ENCODE data around the gene LINC01488. TPM values are rescaled to one million over a fixed set of nuclear protein-coding genes. Genes with fewer than 3 reads are reported as not detected.
A peak's percentile ranks its signal among the peaks of the same experiment; 100 is the strongest.

The LINC01488 gene
- total and polyA plus RNA-seq, 9 of the 15 experiments (the other 6 are each of a cell fraction or from before 2014, with no cell fraction given): not detected

DNA sequence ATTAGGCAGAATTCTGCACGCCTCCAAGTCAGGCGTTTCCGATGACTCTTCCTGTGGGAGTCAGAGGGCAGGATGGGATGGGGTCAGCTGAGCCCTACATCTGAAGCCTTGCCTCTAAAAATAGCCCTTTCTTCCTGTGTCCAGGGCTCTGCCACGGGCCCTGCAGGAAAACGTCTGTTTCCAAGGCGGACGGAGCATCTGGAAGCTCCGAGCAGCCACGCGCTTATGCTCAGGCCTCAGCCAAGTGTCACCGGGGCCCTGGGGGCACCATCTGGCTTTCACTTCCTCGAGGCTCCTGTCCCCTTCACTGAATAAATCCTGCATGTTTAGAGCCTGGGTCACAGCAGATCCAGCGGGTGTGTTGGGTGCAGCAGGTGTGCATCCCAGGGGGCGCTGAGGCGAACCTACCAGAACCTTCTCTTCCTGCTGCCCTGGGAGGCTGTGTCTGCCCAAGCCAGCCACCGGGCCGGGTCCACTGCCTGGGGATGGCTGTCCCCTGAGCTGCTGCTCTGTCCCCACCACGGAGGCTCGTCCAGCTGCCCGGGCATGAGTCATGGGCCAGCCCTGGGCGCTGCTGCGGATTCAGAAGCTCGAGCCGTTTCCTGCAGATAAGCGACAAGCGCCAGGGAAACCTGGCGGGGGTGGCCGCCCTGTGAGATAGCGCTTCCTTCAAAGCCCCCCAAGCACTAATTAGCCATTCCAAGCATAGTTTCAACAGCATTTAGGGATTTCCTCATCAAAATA, 32.0 kb upstream of the LINC01488 start (continued):
- TF ChIP-seq HMGN3 (IDR thresholded peaks at IDR 0.05; ENCODE audit: borderline replicate concordance, extremely low read depth, insufficient read length, low read depth, low read length): peak; percentile 98
- no peak for TF ChIP-seq KLF6 (CRISPR knock-in tag; IDR thresholded peaks at IDR 0.05; ENCODE audit: borderline replicate concordance)
- TF ChIP-seq, protein P1, sequence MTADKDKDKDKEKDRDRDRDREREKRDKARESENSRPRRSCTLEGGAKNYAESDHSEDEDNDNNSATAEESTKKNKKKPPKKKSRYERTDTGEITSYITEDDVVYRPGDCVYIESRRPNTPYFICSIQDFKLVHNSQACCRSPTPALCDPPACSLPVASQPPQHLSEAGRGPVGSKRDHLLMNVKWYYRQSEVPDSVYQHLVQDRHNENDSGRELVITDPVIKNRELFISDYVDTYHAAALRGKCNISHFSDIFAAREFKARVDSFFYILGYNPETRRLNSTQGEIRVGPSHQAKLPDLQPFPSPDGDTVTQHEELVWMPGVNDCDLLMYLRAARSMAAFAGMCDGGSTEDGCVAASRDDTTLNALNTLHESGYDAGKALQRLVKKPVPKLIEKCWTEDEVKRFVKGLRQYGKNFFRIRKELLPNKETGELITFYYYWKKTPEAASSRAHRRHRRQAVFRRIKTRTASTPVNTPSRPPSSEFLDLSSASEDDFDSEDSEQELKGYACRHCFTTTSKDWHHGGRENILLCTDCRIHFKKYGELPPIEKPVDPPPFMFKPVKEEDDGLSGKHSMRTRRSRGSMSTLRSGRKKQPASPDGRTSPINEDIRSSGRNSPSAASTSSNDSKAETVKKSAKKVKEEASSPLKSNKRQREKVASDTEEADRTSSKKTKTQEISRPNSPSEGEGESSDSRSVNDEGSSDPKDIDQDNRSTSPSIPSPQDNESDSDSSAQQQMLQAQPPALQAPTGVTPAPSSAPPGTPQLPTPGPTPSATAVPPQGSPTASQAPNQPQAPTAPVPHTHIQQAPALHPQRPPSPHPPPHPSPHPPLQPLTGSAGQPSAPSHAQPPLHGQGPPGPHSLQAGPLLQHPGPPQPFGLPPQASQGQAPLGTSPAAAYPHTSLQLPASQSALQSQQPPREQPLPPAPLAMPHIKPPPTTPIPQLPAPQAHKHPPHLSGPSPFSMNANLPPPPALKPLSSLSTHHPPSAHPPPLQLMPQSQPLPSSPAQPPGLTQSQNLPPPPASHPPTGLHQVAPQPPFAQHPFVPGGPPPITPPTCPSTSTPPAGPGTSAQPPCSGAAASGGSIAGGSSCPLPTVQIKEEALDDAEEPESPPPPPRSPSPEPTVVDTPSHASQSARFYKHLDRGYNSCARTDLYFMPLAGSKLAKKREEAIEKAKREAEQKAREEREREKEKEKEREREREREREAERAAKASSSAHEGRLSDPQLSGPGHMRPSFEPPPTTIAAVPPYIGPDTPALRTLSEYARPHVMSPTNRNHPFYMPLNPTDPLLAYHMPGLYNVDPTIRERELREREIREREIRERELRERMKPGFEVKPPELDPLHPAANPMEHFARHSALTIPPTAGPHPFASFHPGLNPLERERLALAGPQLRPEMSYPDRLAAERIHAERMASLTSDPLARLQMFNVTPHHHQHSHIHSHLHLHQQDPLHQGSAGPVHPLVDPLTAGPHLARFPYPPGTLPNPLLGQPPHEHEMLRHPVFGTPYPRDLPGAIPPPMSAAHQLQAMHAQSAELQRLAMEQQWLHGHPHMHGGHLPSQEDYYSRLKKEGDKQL (CRISPR knock-in tag; IDR thresholded peaks at IDR 0.05; ENCODE audit: borderline replicate concordance): no peak
- TF ChIP-seq, protein P2, sequence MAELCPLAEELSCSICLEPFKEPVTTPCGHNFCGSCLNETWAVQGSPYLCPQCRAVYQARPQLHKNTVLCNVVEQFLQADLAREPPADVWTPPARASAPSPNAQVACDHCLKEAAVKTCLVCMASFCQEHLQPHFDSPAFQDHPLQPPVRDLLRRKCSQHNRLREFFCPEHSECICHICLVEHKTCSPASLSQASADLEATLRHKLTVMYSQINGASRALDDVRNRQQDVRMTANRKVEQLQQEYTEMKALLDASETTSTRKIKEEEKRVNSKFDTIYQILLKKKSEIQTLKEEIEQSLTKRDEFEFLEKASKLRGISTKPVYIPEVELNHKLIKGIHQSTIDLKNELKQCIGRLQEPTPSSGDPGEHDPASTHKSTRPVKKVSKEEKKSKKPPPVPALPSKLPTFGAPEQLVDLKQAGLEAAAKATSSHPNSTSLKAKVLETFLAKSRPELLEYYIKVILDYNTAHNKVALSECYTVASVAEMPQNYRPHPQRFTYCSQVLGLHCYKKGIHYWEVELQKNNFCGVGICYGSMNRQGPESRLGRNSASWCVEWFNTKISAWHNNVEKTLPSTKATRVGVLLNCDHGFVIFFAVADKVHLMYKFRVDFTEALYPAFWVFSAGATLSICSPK (IDR thresholded peaks at IDR 0.05; ENCODE audit: borderline replicate concordance): no peak
- no peak for TF ChIP-seq ELF4 (CRISPR knock-in tag; IDR thresholded peaks at IDR 0.05)
- no peak for TF ChIP-seq FOXA3 (CRISPR knock-in tag; conservative IDR thresholded peaks at IDR 0.05 in 1 of 2, IDR thresholded peaks at IDR 0.05 in 1 of 2)
- TF ChIP-seq, protein P3, sequence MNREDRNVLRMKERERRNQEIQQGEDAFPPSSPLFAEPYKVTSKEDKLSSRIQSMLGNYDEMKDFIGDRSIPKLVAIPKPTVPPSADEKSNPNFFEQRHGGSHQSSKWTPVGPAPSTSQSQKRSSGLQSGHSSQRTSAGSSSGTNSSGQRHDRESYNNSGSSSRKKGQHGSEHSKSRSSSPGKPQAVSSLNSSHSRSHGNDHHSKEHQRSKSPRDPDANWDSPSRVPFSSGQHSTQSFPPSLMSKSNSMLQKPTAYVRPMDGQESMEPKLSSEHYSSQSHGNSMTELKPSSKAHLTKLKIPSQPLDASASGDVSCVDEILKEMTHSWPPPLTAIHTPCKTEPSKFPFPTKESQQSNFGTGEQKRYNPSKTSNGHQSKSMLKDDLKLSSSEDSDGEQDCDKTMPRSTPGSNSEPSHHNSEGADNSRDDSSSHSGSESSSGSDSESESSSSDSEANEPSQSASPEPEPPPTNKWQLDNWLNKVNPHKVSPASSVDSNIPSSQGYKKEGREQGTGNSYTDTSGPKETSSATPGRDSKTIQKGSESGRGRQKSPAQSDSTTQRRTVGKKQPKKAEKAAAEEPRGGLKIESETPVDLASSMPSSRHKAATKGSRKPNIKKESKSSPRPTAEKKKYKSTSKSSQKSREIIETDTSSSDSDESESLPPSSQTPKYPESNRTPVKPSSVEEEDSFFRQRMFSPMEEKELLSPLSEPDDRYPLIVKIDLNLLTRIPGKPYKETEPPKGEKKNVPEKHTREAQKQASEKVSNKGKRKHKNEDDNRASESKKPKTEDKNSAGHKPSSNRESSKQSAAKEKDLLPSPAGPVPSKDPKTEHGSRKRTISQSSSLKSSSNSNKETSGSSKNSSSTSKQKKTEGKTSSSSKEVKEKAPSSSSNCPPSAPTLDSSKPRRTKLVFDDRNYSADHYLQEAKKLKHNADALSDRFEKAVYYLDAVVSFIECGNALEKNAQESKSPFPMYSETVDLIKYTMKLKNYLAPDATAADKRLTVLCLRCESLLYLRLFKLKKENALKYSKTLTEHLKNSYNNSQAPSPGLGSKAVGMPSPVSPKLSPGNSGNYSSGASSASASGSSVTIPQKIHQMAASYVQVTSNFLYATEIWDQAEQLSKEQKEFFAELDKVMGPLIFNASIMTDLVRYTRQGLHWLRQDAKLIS (CRISPR knock-in tag; IDR thresholded peaks at IDR 0.05): no peak
- TF ChIP-seq ZNF76 (CRISPR knock-in tag; IDR thresholded peaks at IDR 0.05; ENCODE audit: borderline replicate concordance): no peak
- TF ChIP-seq GTF2F1 (IDR thresholded peaks at IDR 0.05; ENCODE audit: low read depth, low read length): no peak
- no peak for TF ChIP-seq NFYB (IDR thresholded peaks at IDR 0.05; ENCODE audit: extremely low read depth, insufficient read length)
- no peak for TF ChIP-seq ZNF23 (CRISPR knock-in tag; IDR thresholded peaks at IDR 0.05)
- no peak for TF ChIP-seq SPI1 (IDR thresholded peaks at IDR 0.05; ENCODE audit: borderline replicate concordance, low read depth, low read length)
- TF ChIP-seq CHCHD3 (CRISPR knock-in tag; IDR thresholded peaks at IDR 0.05): no peak
- TF ChIP-seq SUPT5H (IDR thresholded peaks at IDR 0.05): no peak
- no peak for TF ChIP-seq ZC3H8 (IDR thresholded peaks at IDR 0.05)
- TF ChIP-seq FOXM1 (IDR thresholded peaks at IDR 0.05; ENCODE audit: low read depth): peak; percentile 70; the same call in 1 of the 2 replicates
- no peak for TF ChIP-seq FOXM1 (CRISPR knock-in tag; IDR thresholded peaks at IDR 0.05; ENCODE audit: low read depth)

Measured in K562 (cell line).